Neural crest cell (in vitro differentiated cells): ENCODE results near the gene LY6G6F. TPM values are rescaled to one million over a fixed set of nuclear protein-coding genes. Genes with fewer than 3 reads are reported as not detected.

Source experiments
- DNase-seq: peaks from one replicate; pipeline ENCODE4 v3.0.0; 2021; ENCODE audit warnings: low read depth, mixed read lengths, low spot score
- H3K27ac Mint-ChIP-seq: one replicate; pipeline ENCODE4 v1.8.0; 2021; ENCODE audit warnings: mild to moderate bottlenecking, mixed read lengths; ENCODE audit not compliant: unreplicated experiment
- H3K27me3 Mint-ChIP-seq: 2 replicates; pipeline ENCODE4 v1.8.0; 2021; ENCODE audit warnings: low read depth, mild to moderate bottlenecking, mixed read lengths
- H3K36me3 Mint-ChIP-seq: 2 replicates; pipeline ENCODE4 v1.8.0; 2021; ENCODE audit warnings: low read depth, mild to moderate bottlenecking, mixed read lengths
- H3K4me1 Mint-ChIP-seq: 2 replicates; pipeline ENCODE4 v1.8.0; 2021; ENCODE audit warnings: mixed read lengths
- H3K4me3 Mint-ChIP-seq: one replicate; pipeline ENCODE4 v1.8.0; 2021; ENCODE audit warnings: mild to moderate bottlenecking, mixed read lengths
- H3K9me3 Mint-ChIP-seq: 2 replicates; pipeline ENCODE4 v1.8.0; 2021; ENCODE audit warnings: mixed read lengths
- CTCF ChIP-seq: fragments of 200-600 bp; sonication (generic); conservative IDR thresholded peaks from 2 replicates; pipeline ENCODE4 v1.5.0; 2021; ENCODE audit warnings: antibody characterized with exemption, mild to moderate bottlenecking
- total RNA-seq: library from RNA; stranded (reverse); gene quantifications from 2 replicates; pipeline ENCODE4 v1.2.1, GENCODE V29; 2021

The LY6G6F gene
- total RNA-seq, 1 donor from 2014 or later: not detected

- Mint-ChIP-seq H3K27ac (peak within 1 kb of the TSS; percentile 95), H3K36me3 (peaks cover 3% of the 10 kb centered on the region), H3K4me1 (peaks cover 59% of the 10 kb centered on the region), H3K4me3 (peak within 1 kb of the TSS; percentile 93), H3K9me3 (no peaks in the 10 kb centered on the region), H3K27me3 (no peaks in the 10 kb centered on the region)
- DNase-seq: peak; percentile 74
- TF ChIP-seq CTCF: no peak
Observed at GRCh38 chr6:31660381-31661261, 46.0 kb upstream of the LY6G6F start, which contains the start of gene C6orf47. C6orf47 (minus strand) TSS chr6:31660778; CDS start chr6:31659947, 831 bp downstream.

GRCh38 chr6:31661262-31662123, 45.2 kb upstream of the LY6G6F start:
- DNase-seq: no peak
- no peak for TF ChIP-seq CTCF
- Mint-ChIP-seq H3K27me3 (no peaks in the 10 kb centered on the region), H3K4me1 (peaks cover 64% of the 10 kb centered on the region), H3K36me3 (peaks cover 5% of the 10 kb centered on the region), H3K27ac (peak overlapping the region; percentile 95), H3K9me3 (no peaks in the 10 kb centered on the region), H3K4me3 (peak overlapping the region; percentile 93)

DNA sequence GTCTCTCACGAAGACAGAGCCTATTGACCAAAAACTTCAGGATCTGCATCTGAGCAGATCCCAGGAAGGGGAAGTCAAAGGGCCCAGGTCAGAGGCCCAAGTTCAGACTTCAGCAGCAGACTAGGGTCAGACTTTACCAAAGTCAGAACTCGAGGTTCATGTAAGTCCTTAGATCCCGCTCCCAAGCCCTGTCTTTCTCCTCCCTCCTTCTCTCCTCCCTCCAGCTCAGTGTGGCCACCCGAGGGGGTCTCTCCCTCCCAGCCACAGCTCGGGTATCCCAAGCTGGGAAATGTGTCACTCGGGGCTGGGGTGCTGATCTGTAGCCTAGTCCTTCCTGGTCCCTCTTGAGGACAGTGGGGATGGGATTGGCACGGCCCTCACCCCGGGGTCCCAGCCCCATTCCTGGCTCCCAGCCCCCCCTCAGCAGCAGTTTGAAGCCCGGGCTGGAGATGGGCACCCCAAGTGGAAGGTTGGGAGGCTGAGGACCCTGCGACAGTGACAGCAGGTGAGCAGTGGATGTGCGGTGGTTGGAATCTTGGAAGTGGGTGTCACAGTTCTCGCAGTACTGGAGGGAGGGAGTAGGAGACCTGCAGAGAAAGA, 44.4 kb upstream of the LY6G6F start:
- Mint-ChIP-seq H3K4me1 (peaks cover 69% of the 10 kb centered on the region), H3K4me3 (peak overlapping the region; percentile 93), H3K27me3 (no peaks in the 10 kb centered on the region), H3K9me3 (no peaks in the 10 kb centered on the region), H3K27ac (no peak overlapping the region), H3K36me3 (peaks cover 5% of the 10 kb centered on the region)
- no peak for DNase-seq
- no peak for TF ChIP-seq CTCF

GRCh38 chr6:31663126-31663960, 43.3 kb upstream of the LY6G6F start:
- H3K9me3 Mint-ChIP-seq: no peaks in the 10 kb centered on the region
- DNase-seq: no peak
- TF ChIP-seq CTCF: no peak
- peaks cover 8% of the 10 kb centered on the region for H3K36me3 Mint-ChIP-seq
- H3K27me3 Mint-ChIP-seq: no peaks in the 10 kb centered on the region
- no peak overlapping the region for H3K27ac Mint-ChIP-seq
- peaks cover 60% of the 10 kb centered on the region for H3K4me1 Mint-ChIP-seq
- peak overlapping the region; percentile 93 for H3K4me3 Mint-ChIP-seq
